Activated CD8-positive, alpha-beta memory T cell treated with anti-CD3 and anti-CD28 coated beads, Interleukin-2, amount 50 U/mL, for 24 hours (primary cell): ENCODE measurements around the gene ZNF529.
"Not testable (repeated sequence)": the region's sequence is repeated elsewhere in the genome, so short reads cannot be mapped to it uniquely, and the experiment has no call there.

Experiments used
- DNase-seq: peaks from one replicate; pipeline ENCODE4 v3.0.0-alpha.2; 2020; ENCODE audit errors: extremely low read depth

Gene ZNF529

GRCh38 chr19:36573020-36573894 lies at the start of gene ZNF529:
TSS of gene ZNF529 (minus strand) at chr19:36573292. CDS start at chr19:36572346, 946 bp downstream.
- DNase-seq, result peak; percentile 70

GRCh38 chr19:36605877-36606478 lies 32.9 kb upstream of the ZNF529 start:
- no peak for DNase-seq

- peak; percentile 63 for DNase-seq
Measured at GRCh38 chr19:36605101-36605876, 32.2 kb upstream of the ZNF529 start, which contains the start of gene ZNF382. TSS of gene ZNF382 (plus strand) at chr19:36605313. CDS start at chr19:36609915, 4,602 bp downstream.

- peak; percentile 67 for DNase-seq
Measured at GRCh38 chr19:36604656-36605100, 31.6 kb upstream of the ZNF529 start.

- DNase-seq, result not testable (repeated sequence)
Measured at GRCh38 chr19:36602681-36603080, 29.6 kb upstream of the ZNF529 start.

GRCh38 chr19:36579255-36579654 lies 6.2 kb upstream of the ZNF529 start:
- no peak for DNase-seq

GRCh38 chr19:36577271-36577996 lies 4.3 kb upstream of the ZNF529 start:
- DNase-seq, result no peak

- DNase-seq, result no peak
Measured at GRCh38 chr19:36574741-36575140, 1.6 kb upstream of the ZNF529 start.

GRCh38 chr19:36573895-36574720 lies 1.0 kb upstream of the ZNF529 start:
- DNase-seq, result no peak

- DNase-seq, result no peak
Measured at GRCh38 chr19:36572593-36573019, 486 bp downstream of the ZNF529 start.

- DNase-seq, result no peak
Measured at GRCh38 chr19:36564391-36564790, 8.7 kb downstream of the ZNF529 start.

GRCh38 chr19:36547001-36547732 lies 25.9 kb downstream of the ZNF529 start:
- DNase-seq, result no peak

- DNase-seq, result no peak
Measured at GRCh38 chr19:36528921-36529518, 44.1 kb downstream of the ZNF529 start.

GRCh38 chr19:36528194-36528920 lies 44.7 kb downstream of the ZNF529 start, which contains the start of gene ZNF260:
TSS of gene ZNF260 (minus strand) at chr19:36528271. CDS start at chr19:36515238, 13,033 bp downstream.
- DNase-seq, result peak; percentile 88

- DNase-seq, result no peak
Measured at GRCh38 chr19:36527873-36528193, 45.3 kb downstream of the ZNF529 start.

- DNase-seq, result no peak
Measured at GRCh38 chr19:36527341-36527740, 45.8 kb downstream of the ZNF529 start.

GRCh38 chr19:36526581-36526980 lies 46.5 kb downstream of the ZNF529 start:
- DNase-seq, result no peak

GRCh38 chr19:36524617-36525016 lies 48.5 kb downstream of the ZNF529 start:
- DNase-seq, result no peak
